Endodermal cell (in vitro differentiated cells): ENCODE results near the gene COL23A1. TPM values are rescaled to one million over a fixed set of nuclear protein-coding genes. Genes with fewer than 3 reads are reported as not detected.

Experiments used
- DNase-seq: peaks from one replicate; pipeline ENCODE4 v3.0.0-alpha.2; 2017
- H3K27ac ChIP-seq: 2 replicates; pipeline ENCODE4 v1.5.1; 2013; ENCODE audit warnings: mild to moderate bottlenecking, low read depth, low read length, moderate library complexity
- H3K27me3 ChIP-seq: 2 replicates; pipeline ENCODE4 v1.6.1; 2013; ENCODE audit warnings: mild to moderate bottlenecking, low read length, moderate library complexity; ENCODE audit not compliant: insufficient read depth, control insufficient read depth, poor library complexity, severe bottlenecking
- H3K36me3 ChIP-seq: 2 replicates; pipeline ENCODE4 v1.7.0; 2013; ENCODE audit warnings: mild to moderate bottlenecking, low read length, moderate library complexity; ENCODE audit not compliant: control insufficient read depth, insufficient read depth
- H3K4me1 ChIP-seq: one replicate; pipeline ENCODE4 v1.7.0; 2013; ENCODE audit warnings: low read length; ENCODE audit not compliant: control insufficient read depth, insufficient read depth
- H3K4me3 ChIP-seq: 2 replicates; pipeline ENCODE4 v1.5.1; 2013; ENCODE audit warnings: mild to moderate bottlenecking, low read length, moderate library complexity
- H3K9ac ChIP-seq: 2 replicates; pipeline ENCODE4 v1.6.1; 2013; ENCODE audit warnings: mild to moderate bottlenecking, low read length, moderate library complexity; ENCODE audit not compliant: poor library complexity, severe bottlenecking; ENCODE audit errors: extremely low read depth
- H3K9me3 ChIP-seq: 2 replicates; pipeline ENCODE4 v1.6.1; 2013; ENCODE audit warnings: mild to moderate bottlenecking, low read length, moderate library complexity; ENCODE audit not compliant: control insufficient read depth
- H3K27ac Mint-ChIP-seq: 2 replicates; pipeline ENCODE4 v1.8.0; 2020; ENCODE audit warnings: mixed read lengths
- H3K27me3 Mint-ChIP-seq: 2 replicates; pipeline ENCODE4 v1.8.0; 2021; ENCODE audit warnings: mild to moderate bottlenecking, mixed read lengths; ENCODE audit not compliant: insufficient read depth
- H3K36me3 Mint-ChIP-seq: 2 replicates; pipeline ENCODE4 v1.8.0; 2020; ENCODE audit warnings: low read depth, mixed read lengths
- H3K4me1 Mint-ChIP-seq: 2 replicates; pipeline ENCODE4 v1.8.0; 2020; ENCODE audit warnings: mixed read lengths
- H3K4me3 Mint-ChIP-seq: 2 replicates; pipeline ENCODE4 v1.8.0; 2020; ENCODE audit warnings: mild to moderate bottlenecking, moderate library complexity, mixed read lengths
- H3K9me3 Mint-ChIP-seq: 2 replicates; pipeline ENCODE4 v1.8.0; 2020; ENCODE audit warnings: mild to moderate bottlenecking, mixed read lengths
- WGBS, 2 experiments: methylation state at CpG; one replicate each; pipeline versions ENCODE4 v1.1.5 to v1.1.7; 2013; ENCODE audit warnings: missing lambda C conversion rate in 2 of 2, mixed read lengths in 1 of 2; ENCODE audit not compliant: insufficient coverage in 1 of 2, insufficient read length in 1 of 2; 5-methylcytosine and 5-hydroxymethylcytosine counted together
- total RNA-seq, 2 donors: library from RNA; stranded (reverse); fragmentation: NEBNext Ultra II Directional in 1 of 2; extraction: Animal tissue kit (Norgen Biotek cat#: 25700) in 1 of 2; gene quantifications; 2 replicates in 1 of 2; 3 replicates in 1 of 2; pipeline ENCODE4 v1.2.1, GENCODE V29; 2021
- TF ChIP-seq, protein P1 (sequence below): fragments of 200-600 bp; sonication (generic); conservative IDR thresholded peaks from 2 replicates; pipeline ENCODE4 v1.5.0; 2021; ENCODE audit warnings: antibody characterized with exemption, mild to moderate bottlenecking

COL23A1 gene
- total RNA-seq, 2 donors from 2014 or later, result 50.2 to 71.3 TPM

DNA sequence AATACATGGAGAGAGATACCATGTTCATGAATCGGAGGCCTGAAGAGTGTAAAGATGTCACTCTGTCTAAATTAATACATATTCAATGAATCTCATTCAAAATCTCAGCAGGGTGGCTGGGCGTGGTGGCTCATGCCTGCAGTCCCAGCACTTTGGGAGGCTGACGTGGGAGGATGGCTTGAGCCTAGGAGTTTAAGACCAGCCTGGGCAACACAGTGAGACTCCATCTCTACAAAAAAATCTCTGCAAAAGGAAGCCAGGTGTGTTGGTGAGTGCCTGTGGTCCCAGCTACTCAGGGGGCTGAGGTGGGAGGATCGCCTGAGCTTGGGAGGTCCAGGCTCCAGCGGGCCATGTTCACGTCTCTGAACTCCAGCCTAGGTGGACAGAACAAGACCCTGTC is 49.7 kb downstream of the COL23A1 start:
- Histone ChIP-seq H3K27ac (no peak overlapping the region), H3K9ac (no peak overlapping the region), H3K27me3 (no peaks in the 10 kb centered on the region), H3K36me3 (no peaks in the 10 kb centered on the region), H3K4me3 (no peak overlapping the region), H3K4me1 (no peaks in the 10 kb centered on the region), H3K9me3 (no peaks in the 10 kb centered on the region)
- H3K4me1 Mint-ChIP-seq, result peaks cover 12% of the 10 kb centered on the region
- no peak overlapping the region for H3K4me3 Mint-ChIP-seq
- H3K36me3 Mint-ChIP-seq, result peaks cover 11% of the 10 kb centered on the region
- WGBS, 2 experiments, result 85 to 95% methylated on average over 3 to 6 of the region's 6 CpGs
- H3K27me3 Mint-ChIP-seq, result no peaks in the 10 kb centered on the region
- TF ChIP-seq, protein P1, sequence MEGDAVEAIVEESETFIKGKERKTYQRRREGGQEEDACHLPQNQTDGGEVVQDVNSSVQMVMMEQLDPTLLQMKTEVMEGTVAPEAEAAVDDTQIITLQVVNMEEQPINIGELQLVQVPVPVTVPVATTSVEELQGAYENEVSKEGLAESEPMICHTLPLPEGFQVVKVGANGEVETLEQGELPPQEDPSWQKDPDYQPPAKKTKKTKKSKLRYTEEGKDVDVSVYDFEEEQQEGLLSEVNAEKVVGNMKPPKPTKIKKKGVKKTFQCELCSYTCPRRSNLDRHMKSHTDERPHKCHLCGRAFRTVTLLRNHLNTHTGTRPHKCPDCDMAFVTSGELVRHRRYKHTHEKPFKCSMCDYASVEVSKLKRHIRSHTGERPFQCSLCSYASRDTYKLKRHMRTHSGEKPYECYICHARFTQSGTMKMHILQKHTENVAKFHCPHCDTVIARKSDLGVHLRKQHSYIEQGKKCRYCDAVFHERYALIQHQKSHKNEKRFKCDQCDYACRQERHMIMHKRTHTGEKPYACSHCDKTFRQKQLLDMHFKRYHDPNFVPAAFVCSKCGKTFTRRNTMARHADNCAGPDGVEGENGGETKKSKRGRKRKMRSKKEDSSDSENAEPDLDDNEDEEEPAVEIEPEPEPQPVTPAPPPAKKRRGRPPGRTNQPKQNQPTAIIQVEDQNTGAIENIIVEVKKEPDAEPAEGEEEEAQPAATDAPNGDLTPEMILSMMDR, result no peak
- no peaks in the 10 kb centered on the region for H3K9me3 Mint-ChIP-seq
- no peak overlapping the region for H3K27ac Mint-ChIP-seq
- DNase-seq, result no peak

DNA sequence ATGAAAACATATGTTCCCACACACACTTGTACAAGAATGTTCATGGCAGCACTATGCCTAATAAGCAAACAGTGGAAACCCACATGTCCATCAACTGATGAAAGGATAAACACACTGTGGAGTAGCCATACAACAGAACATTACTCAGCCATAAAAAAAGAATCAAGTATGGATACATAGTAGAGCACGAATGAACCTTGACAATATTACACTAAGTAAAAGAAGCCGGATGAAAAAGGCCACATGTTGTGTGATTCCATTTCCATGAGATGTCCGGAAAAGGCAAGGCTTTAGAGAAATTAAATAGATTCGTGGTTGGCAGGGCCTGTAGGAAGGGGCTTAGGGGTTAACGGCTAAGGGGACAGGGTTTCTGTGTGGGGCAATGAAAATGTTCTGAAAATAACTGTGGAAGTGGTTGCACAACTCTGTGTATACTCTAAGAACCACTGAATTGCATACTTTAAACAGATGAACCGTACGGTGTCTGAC is 51.4 kb downstream of the COL23A1 start:
- 93 to 98% methylated on average over 6 to 7 of the region's 7 CpGs for WGBS, 2 experiments
- Histone ChIP-seq H3K27me3 (no peaks in the 10 kb centered on the region), H3K4me3 (no peak overlapping the region), H3K4me1 (peaks cover 3% of the 10 kb centered on the region), H3K27ac (no peak overlapping the region), H3K9me3 (no peaks in the 10 kb centered on the region), H3K9ac (no peak overlapping the region), H3K36me3 (no peaks in the 10 kb centered on the region)
- H3K4me1 Mint-ChIP-seq, result peaks cover 14% of the 10 kb centered on the region
- peaks cover 7% of the 10 kb centered on the region for H3K36me3 Mint-ChIP-seq
- no peak for DNase-seq
- no peak overlapping the region for H3K27ac Mint-ChIP-seq
- no peaks in the 10 kb centered on the region for H3K27me3 Mint-ChIP-seq
- H3K9me3 Mint-ChIP-seq, result no peaks in the 10 kb centered on the region
- H3K4me3 Mint-ChIP-seq, result no peak overlapping the region
- TF ChIP-seq, protein P1, result no peak

DNA sequence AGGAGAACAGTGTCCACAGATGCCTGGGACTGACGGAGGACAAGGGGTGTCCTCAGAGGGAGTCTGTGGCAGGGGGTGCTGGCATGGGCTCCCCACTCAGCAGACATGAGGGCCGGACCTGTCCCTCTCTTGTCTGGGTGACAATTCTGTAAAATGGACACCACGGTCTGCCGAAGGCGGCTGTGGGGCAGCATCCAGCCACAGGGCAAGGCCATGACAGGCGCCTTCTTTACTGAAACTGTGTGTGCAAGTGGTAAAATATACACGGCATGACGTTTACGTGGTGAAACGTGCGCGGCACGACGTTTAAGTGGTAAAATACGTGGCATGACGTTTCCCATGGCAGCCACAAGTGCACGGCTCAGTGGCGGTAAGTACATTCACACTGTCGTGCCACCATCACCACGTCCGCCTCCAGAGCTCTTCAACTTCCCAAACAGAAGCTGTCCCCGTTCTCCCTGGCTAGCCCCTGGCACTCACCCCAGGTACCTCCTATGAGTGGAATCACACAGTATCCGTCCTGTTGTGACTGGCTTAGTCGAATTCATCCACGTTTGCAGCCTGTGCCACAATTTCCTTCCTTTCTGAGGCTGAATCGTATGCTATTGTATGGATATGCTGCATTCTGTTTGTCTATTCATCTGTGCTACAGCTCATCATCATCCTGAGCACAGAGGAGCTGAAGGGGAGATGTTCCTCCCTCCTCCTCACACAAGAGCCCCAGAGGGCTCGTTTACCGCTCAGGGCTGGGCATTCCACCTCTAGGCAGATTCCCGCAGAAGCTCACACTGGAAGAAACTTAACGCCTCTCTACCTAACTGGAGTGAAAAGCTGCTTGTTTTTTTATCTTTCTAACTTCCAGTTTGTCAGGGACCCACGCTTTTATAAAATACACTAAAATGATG is 52.5 kb downstream of the COL23A1 start:
- no peak for DNase-seq
- H3K4me1 ChIP-seq, result peaks cover 3% of the 10 kb centered on the region
- no peak overlapping the region for H3K4me3 Mint-ChIP-seq
- H3K4me1 Mint-ChIP-seq, result peaks cover 16% of the 10 kb centered on the region
- no peaks in the 10 kb centered on the region for H3K36me3 ChIP-seq
- 92 to 95% methylated on average over 29 to 30 of the region's 31 CpGs for WGBS, 2 experiments
- H3K9me3 Mint-ChIP-seq, result no peaks in the 10 kb centered on the region
- TF ChIP-seq, protein P1, result no peak
- no peaks in the 10 kb centered on the region for H3K27me3 Mint-ChIP-seq
- H3K4me3 ChIP-seq, result no peak overlapping the region
- no peaks in the 10 kb centered on the region for H3K27me3 ChIP-seq
- H3K9me3 ChIP-seq, result no peaks in the 10 kb centered on the region
- no peak overlapping the region for H3K27ac Mint-ChIP-seq
- H3K27ac ChIP-seq, result no peak overlapping the region
- H3K9ac ChIP-seq, result no peak overlapping the region
- H3K36me3 Mint-ChIP-seq, result peaks cover 2% of the 10 kb centered on the region
